ENCODE data around the gene LTA. TPM values are rescaled to one million over a fixed set of nuclear protein-coding genes. Genes with fewer than 3 reads are reported as not detected.

The LTA gene
- total RNA-seq, 1 experiment from 2014 or later = 1.1 TPM

DNA sequence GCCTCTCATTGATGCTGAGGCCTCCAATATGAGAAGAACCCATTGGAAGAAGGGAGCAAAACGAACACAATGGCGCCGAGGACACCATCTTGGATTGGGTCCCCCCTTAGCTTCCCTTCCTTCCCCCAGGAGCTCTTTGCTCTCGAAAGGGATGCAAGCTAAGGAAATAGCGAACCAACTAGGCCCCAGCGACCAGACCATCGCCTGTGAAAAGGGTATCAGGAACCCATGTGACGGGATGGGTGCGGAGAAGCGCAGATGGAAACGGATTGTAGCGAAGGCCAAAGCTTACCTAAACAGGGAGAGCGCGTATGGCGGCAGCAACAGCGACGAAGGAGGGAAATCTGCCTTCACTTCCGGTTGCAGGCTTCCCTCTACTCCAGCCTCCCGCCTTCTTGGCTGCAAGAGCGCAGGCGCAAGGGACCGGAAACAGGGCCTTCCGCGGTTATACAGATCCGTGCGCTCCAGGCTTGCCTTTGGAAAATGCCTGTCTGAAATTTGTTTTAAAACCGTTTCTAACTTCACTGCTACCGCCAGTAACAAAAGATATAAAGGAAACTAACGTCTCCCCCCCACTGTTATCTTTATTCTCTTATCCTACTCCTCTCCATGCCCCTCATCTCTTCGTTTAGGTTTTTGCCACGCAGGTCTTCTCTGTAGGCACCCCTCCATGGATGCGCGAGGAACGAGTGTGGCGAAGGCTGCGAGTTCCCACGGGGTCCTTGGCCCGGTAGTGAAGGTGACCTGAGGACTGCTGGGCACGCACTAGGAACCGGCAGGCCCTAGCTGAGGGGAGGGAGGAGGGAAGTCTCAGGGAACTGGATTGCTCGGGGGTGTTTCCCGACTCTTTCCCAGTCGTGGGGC lies 30.2 kb upstream of the LTA start, which contains the start of gene DDX39B:
Gene DDX39B, minus strand, starts transcription at position 346 of the 864 bp plus-strand sequence. CDS start 1,471 bp downstream, outside the sequence.
- CTCF ChIA-PET = interaction anchor here (1.2 to 1.3 kb wide), 2 partner anchors 46 to 57 kb away, joined by 5 to 8 read pairs; no protein-coding TSS in a partner anchor
- H4K20me1 ChIP-seq (ENCODE audit: insufficient read depth) = peaks cover 26% of the 10 kb centered on the region; the same call in 1 of the 2 replicates
- no peaks in the 10 kb centered on the region for H3K27me3 ChIP-seq (ENCODE audit: insufficient read depth, low read length)
- peaks cover 32 to 35% of the 10 kb centered on the region in 2 experiments for H3K36me3 ChIP-seq (ENCODE audit: control insufficient read depth in 1 of 2, insufficient read depth in 2 of 2, low read length in 2 of 2)
- POLR2A ChIA-PET = interaction anchor here (0.8 to 2.4 kb wide), 17 partner anchors 9 to 196 kb away, joined by 3 to 10 read pairs (median 5); partner anchors contain the start of genes C6orf47, CSNK2B, GPANK1 and MCCD1
- DNase-seq (ENCODE audit: low read depth, low spot score) = peak; percentile 95
- peak; percentile 74 for ATAC-seq
- H3K4me1 ChIP-seq (ENCODE audit: control insufficient read depth in 1 of 2, insufficient read depth in 2 of 2, low read length in 2 of 2) = peaks cover 17 to 36% of the 10 kb centered on the region in 2 experiments
- no TSS peak for BruUV-seq (replicated peaks)
- peak within 1 kb of the TSS; percentile 96 for H3K27ac ChIP-seq (ENCODE audit: low read depth, low read length)
- no peaks in the 10 kb centered on the region for H3K9me3 ChIP-seq (ENCODE audit: control insufficient read depth in 1 of 2, insufficient read depth in 1 of 2, low read depth in 1 of 2, low read length in 2 of 2)
- RAD21 ChIA-PET (ENCODE audit: low non-redundant PET in 1 of 2, low total read pairs in 2 of 2, uncharacterized antibody in 2 of 2, unreplicated experiment in 2 of 2) = interaction anchor here (0.8 to 1.7 kb wide), 2 partner anchors 57 kb away, joined by 3 to 5 read pairs; no protein-coding TSS in a partner anchor
- intact Hi-C loops (cut with micrococcal nuclease) = loop anchor here (1.0 to 10.0 kb wide), 2 partner anchors 123 to 293 kb away; no protein-coding TSS in a partner anchor
- peak within 1 kb of the TSS; percentile 36 for H2AFZ ChIP-seq (ENCODE audit: low read depth, low read length, poor library complexity, severe bottlenecking)
- peaks cover 57% of the 10 kb centered on the region for H3K79me2 ChIP-seq (ENCODE audit: insufficient read depth, low read length)
- peak within 1 kb of the TSS; percentile 85 to 98 for H3K4me3 ChIP-seq (replicated peaks in 1 of 2; ENCODE audit: low read depth in 1 of 2, low read length in 2 of 2)
- H3K9me2 ChIP-seq (ENCODE audit: insufficient read depth) = no peaks in the 10 kb centered on the region
- peak within 1 kb of the TSS; percentile 97 for H3K9ac ChIP-seq (ENCODE audit: low read length)
- peak within 1 kb of the TSS; percentile 85 for H3K4me2 ChIP-seq (ENCODE audit: low read length)
- TF ChIP-seq, protein P1, sequence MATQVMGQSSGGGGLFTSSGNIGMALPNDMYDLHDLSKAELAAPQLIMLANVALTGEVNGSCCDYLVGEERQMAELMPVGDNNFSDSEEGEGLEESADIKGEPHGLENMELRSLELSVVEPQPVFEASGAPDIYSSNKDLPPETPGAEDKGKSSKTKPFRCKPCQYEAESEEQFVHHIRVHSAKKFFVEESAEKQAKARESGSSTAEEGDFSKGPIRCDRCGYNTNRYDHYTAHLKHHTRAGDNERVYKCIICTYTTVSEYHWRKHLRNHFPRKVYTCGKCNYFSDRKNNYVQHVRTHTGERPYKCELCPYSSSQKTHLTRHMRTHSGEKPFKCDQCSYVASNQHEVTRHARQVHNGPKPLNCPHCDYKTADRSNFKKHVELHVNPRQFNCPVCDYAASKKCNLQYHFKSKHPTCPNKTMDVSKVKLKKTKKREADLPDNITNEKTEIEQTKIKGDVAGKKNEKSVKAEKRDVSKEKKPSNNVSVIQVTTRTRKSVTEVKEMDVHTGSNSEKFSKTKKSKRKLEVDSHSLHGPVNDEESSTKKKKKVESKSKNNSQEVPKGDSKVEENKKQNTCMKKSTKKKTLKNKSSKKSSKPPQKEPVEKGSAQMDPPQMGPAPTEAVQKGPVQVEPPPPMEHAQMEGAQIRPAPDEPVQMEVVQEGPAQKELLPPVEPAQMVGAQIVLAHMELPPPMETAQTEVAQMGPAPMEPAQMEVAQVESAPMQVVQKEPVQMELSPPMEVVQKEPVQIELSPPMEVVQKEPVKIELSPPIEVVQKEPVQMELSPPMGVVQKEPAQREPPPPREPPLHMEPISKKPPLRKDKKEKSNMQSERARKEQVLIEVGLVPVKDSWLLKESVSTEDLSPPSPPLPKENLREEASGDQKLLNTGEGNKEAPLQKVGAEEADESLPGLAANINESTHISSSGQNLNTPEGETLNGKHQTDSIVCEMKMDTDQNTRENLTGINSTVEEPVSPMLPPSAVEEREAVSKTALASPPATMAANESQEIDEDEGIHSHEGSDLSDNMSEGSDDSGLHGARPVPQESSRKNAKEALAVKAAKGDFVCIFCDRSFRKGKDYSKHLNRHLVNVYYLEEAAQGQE (IDR thresholded peaks at IDR 0.05; ENCODE audit: low read depth) = no peak
- TF ChIP-seq, protein P2, sequence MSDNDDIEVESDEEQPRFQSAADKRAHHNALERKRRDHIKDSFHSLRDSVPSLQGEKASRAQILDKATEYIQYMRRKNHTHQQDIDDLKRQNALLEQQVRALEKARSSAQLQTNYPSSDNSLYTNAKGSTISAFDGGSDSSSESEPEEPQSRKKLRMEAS (IDR thresholded peaks at IDR 0.05) = no peak
- peak; percentile 83 for TF ChIP-seq YY1 (IDR thresholded peaks at IDR 0.05; ENCODE audit: extremely low read depth, insufficient replicate concordance, low read depth, low read length)
- TF ChIP-seq SRF (IDR thresholded peaks at IDR 0.05; ENCODE audit: low read depth) = no peak
- no peak for TF ChIP-seq CEBPB (IDR thresholded peaks at IDR 0.05; ENCODE audit: low read depth)
- no peak for TF ChIP-seq CBX3 (IDR thresholded peaks at IDR 0.05; ENCODE audit: low read depth)
- TF ChIP-seq POLR2A (IDR thresholded peaks at IDR 0.05; ENCODE audit: borderline replicate concordance, extremely low read depth, insufficient read depth, insufficient read length) = peak; percentile 79
- TF ChIP-seq ZFX (IDR thresholded peaks at IDR 0.05) = peak; percentile 87
- no peak for TF ChIP-seq CTCF (IDR thresholded peaks at IDR 0.05 in 2 of 3, conservative IDR thresholded peaks at IDR 0.05 in 1 of 3; ENCODE audit: borderline replicate concordance in 1 of 3, insufficient read depth in 1 of 3, low read depth in 2 of 3, low read length in 2 of 3)
- TF ChIP-seq SP1 (IDR thresholded peaks at IDR 0.05; ENCODE audit: low read depth) = no peak
- TF ChIP-seq SIN3A (IDR thresholded peaks at IDR 0.05; ENCODE audit: low read depth) = no peak
- TF ChIP-seq ZNF274 (IDR thresholded peaks at IDR 0.05; ENCODE audit: low read depth, low read length) = no peak
- TF ChIP-seq POLR2AphosphoS5 (IDR thresholded peaks at IDR 0.05; ENCODE audit: low read depth, low read length) = peak; percentile 95
- TF ChIP-seq, protein P3, sequence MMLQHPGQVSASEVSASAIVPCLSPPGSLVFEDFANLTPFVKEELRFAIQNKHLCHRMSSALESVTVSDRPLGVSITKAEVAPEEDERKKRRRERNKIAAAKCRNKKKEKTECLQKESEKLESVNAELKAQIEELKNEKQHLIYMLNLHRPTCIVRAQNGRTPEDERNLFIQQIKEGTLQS (IDR thresholded peaks at IDR 0.05) = no peak
- TF ChIP-seq, protein P4, sequence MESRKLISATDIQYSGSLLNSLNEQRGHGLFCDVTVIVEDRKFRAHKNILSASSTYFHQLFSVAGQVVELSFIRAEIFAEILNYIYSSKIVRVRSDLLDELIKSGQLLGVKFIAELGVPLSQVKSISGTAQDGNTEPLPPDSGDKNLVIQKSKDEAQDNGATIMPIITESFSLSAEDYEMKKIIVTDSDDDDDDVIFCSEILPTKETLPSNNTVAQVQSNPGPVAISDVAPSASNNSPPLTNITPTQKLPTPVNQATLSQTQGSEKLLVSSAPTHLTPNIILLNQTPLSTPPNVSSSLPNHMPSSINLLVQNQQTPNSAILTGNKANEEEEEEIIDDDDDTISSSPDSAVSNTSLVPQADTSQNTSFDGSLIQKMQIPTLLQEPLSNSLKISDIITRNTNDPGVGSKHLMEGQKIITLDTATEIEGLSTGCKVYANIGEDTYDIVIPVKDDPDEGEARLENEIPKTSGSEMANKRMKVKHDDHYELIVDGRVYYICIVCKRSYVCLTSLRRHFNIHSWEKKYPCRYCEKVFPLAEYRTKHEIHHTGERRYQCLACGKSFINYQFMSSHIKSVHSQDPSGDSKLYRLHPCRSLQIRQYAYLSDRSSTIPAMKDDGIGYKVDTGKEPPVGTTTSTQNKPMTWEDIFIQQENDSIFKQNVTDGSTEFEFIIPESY (IDR thresholded peaks at IDR 0.05; ENCODE audit: extremely low read depth, insufficient replicate concordance, low read length) = peak; percentile 28
- peak; percentile 9 for TF ChIP-seq TCF7L2 (IDR thresholded peaks at IDR 0.05; ENCODE audit: borderline replicate concordance, extremely low read depth, insufficient read depth, insufficient read length)
- no peak for TF ChIP-seq ELF1 (IDR thresholded peaks at IDR 0.05; ENCODE audit: borderline replicate concordance, low read depth)
